Measurements from ENCODE around the gene SOHLH1. TPM values are rescaled to one million over a fixed set of nuclear protein-coding genes. Genes with fewer than 3 reads are reported as not detected.

SOHLH1 gene
- total and polyA plus RNA-seq, 2 of the 4 experiments (the other 2 are of a cell fraction), result not detected

GRCh38 chr9:135717410-135717809 is 18.1 kb upstream of the SOHLH1 start:
- Histone ChIP-seq H3K14ac (replicated peaks; ENCODE audit: low read depth, low read length) (no peak overlapping the region), H3K4me1 (ENCODE audit: control insufficient read depth, insufficient read depth, low read length) (no peaks in the 10 kb centered on the region), H3K79me1 (ENCODE audit: low read depth in 1 of 2, low read length in 2 of 2) (no peaks in the 10 kb centered on the region), H3K36me3 (ENCODE audit: control insufficient read depth, insufficient read depth, low read length) (no peaks in the 10 kb centered on the region), H2BK15ac (ENCODE audit: low read depth, low read length) (no peak overlapping the region), H3K9me3 (ENCODE audit: control insufficient read depth, insufficient read depth, low read length) (no peaks in the 10 kb centered on the region), H2BK5ac (ENCODE audit: low read depth, low read length, poor library complexity, severe bottlenecking) (no peak overlapping the region), H3K4me3 (ENCODE audit: insufficient read depth, low read depth, low read length) (no peak overlapping the region), H2AK5ac (ENCODE audit: low read depth, low read length) (no peak overlapping the region), H3K23ac (ENCODE audit: low read depth, low read length) (no peak overlapping the region), H4K8ac (ENCODE audit: low read depth in 2 of 2, low read length in 2 of 2) (no peak overlapping the region), H4K91ac (ENCODE audit: insufficient read depth, low read depth, low read length) (no peak overlapping the region), H3K56ac (ENCODE audit: extremely low read depth, insufficient read depth, low read length) (no peak overlapping the region), H3K4ac (ENCODE audit: low read depth, low read length) (no peak overlapping the region), H2BK20ac (ENCODE audit: low read depth, low read length) (no peak overlapping the region), H3K9ac (ENCODE audit: low read depth, low read length) (no peak overlapping the region), H2BK120ac (ENCODE audit: low read depth, low read length) (no peak overlapping the region), H3K27ac (ENCODE audit: insufficient read depth, low read length) (no peak overlapping the region), H3K4me2 (ENCODE audit: low read depth, low read length) (no peak overlapping the region), H4K5ac (ENCODE audit: low read depth, low read length) (no peak overlapping the region), H4K20me1 (ENCODE audit: insufficient read depth, low read length) (no peaks in the 10 kb centered on the region), H3K9me1 (ENCODE audit: insufficient read depth, low read length) (no peaks in the 10 kb centered on the region), H2AFZ (replicated peaks; ENCODE audit: low read length, poor library complexity) (no peak overlapping the region), H3K27me3 (ENCODE audit: control insufficient read depth, insufficient read depth, low read length) (peaks cover 31% of the 10 kb centered on the region), H3K18ac (ENCODE audit: low read depth, low read length) (no peak overlapping the region), H2AK9ac (replicated peaks; ENCODE audit: low read depth, low read length, poor library complexity) (no peak overlapping the region)
- no peak for DNase-seq
- in situ Hi-C loops (cut with MboI; ENCODE audit: low sequenced_read_pairs) (no loop called here), intact Hi-C loops (cut with micrococcal nuclease) (no loop called here), dilution Hi-C loops (cut with HindIII; ENCODE audit: low sequenced_read_pairs, unreplicated experiment) (no loop called here)
- BruUV-seq (replicated peaks), result no TSS peak
- ChIA-PET CTCF (no interaction called here), POLR2A (ENCODE audit: unreplicated experiment) (no interaction called here)
- WGBS, 2 experiments (ENCODE audit: extremely low coverage in 2 of 2, insufficient read length in 1 of 2), result no CpG with 5 or more reads among the region's 13 CpGs
- TF ChIP-seq POLR2A (IDR thresholded peaks at IDR 0.05; ENCODE audit: low read depth, low read length) (no peak), FOS (IDR thresholded peaks at IDR 0.05; ENCODE audit: low read depth, low read length) (no peak), NFE2L2 (IDR thresholded peaks at IDR 0.05; ENCODE audit: low read depth, low read length) (no peak), RAD21 (IDR thresholded peaks at IDR 0.05; ENCODE audit: low read length) (no peak), CHD1 (IDR thresholded peaks at IDR 0.05; ENCODE audit: low read depth, low read length) (no peak), RCOR1 (IDR thresholded peaks at IDR 0.05; ENCODE audit: insufficient replicate concordance, low read length) (no peak), CTCF (conservative IDR thresholded peaks at IDR 0.05; ENCODE audit: low read depth, low read length) (no peak), MAFK (IDR thresholded peaks at IDR 0.05; ENCODE audit: low read depth, low read length) (no peak), MAZ (IDR thresholded peaks at IDR 0.05; ENCODE audit: borderline replicate concordance, low read depth, low read length) (no peak), SMC3 (IDR thresholded peaks at IDR 0.05; ENCODE audit: low read depth, low read length) (no peak), CEBPB (IDR thresholded peaks at IDR 0.05; ENCODE audit: low read depth, low read length) (no peak), MXI1 (IDR thresholded peaks at IDR 0.05; ENCODE audit: borderline replicate concordance, low read depth, low read length) (no peak), RFX5 (IDR thresholded peaks at IDR 0.05; ENCODE audit: low read depth, low read length) (no peak)
- TF ChIP-seq, protein P1, sequence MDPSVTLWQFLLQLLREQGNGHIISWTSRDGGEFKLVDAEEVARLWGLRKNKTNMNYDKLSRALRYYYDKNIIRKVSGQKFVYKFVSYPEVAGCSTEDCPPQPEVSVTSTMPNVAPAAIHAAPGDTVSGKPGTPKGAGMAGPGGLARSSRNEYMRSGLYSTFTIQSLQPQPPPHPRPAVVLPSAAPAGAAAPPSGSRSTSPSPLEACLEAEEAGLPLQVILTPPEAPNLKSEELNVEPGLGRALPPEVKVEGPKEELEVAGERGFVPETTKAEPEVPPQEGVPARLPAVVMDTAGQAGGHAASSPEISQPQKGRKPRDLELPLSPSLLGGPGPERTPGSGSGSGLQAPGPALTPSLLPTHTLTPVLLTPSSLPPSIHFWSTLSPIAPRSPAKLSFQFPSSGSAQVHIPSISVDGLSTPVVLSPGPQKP (IDR thresholded peaks at IDR 0.05; ENCODE audit: borderline replicate concordance, low read depth, low read length), result no peak
- no peak for ATAC-seq (ENCODE audit: low read depth)
